Measurements from ENCODE around the gene PARK7. TPM values are rescaled to one million over a fixed set of nuclear protein-coding genes. Genes with fewer than 3 reads are reported as not detected.
"Not testable (repeated sequence)": the region's sequence is repeated elsewhere in the genome, so short reads cannot be mapped to it uniquely, and the experiment has no call there.

Gene PARK7
- total RNA-seq = 100 to 1,000 TPM; 305 to 482 (median 382) TPM

GRCh38 chr1:7961216-7962013, at the start of gene PARK7:
Gene PARK7 (plus strand): TSS chr1:7961711. CDS start chr1:7962786, 1,075 bp downstream.
- peaks cover 5 to 14% of the 10 kb centered on the region in 2 donors for H3K4me1 ChIP-seq (replicated peaks in 1 of 2)
- ATAC-seq (replicated peaks in 6 of 8) = peak; percentile 93 to 97 (median 96)
- in situ Hi-C loops (cut with MboI; ENCODE audit: low pct_unique_long_range_greater_than_20kb in 2 of 9, low sequenced_read_pairs in 9 of 9, unreplicated experiment in 9 of 9) = no loop called here
- 0 to 17% (median 1%) methylated on average over 1 to 30 of the region's 81 CpGs; no CpG with 5 or more reads in 3 of the 10 experiments for WGBS, 10 experiments
- H3K4me3 ChIP-seq = peak within 1 kb of the TSS; percentile 65 to 81 (median 72)
- peak within 1 kb of the TSS; percentile 81 to 84 for H3K27ac ChIP-seq

DNA sequence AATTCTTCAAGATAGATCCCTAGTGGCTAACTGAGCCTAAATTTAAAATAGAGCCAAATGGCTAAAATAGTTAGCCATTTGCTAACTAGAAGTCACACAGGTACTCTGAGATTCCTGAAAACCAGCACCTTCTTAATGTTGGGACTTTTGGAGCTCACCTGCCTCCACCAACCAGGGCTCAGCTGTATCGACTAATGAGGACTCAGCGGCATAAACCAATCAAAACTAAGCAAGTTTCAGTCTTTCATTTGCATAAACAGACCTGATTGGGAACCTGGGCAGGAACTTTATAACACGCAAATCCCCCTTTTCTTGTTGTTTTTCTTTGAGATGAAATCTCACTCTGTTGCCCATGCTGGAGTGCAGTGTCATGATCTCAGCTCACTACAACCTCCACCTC, 49.4 kb upstream of the PARK7 start:
- no peak for ATAC-seq (replicated peaks in 6 of 8)
- 43 to 100% (median 91%) methylated on average over 1 to 3 of the region's 3 CpGs for WGBS, 10 experiments
- Histone ChIP-seq H3K4me1 (replicated peaks in 1 of 2) (no peaks in the 10 kb centered on the region), H3K27ac (no peak overlapping the region), H3K4me3 (no peak overlapping the region)
- in situ Hi-C loops (cut with MboI; ENCODE audit: low pct_unique_long_range_greater_than_20kb in 2 of 9, low sequenced_read_pairs in 9 of 9, unreplicated experiment in 9 of 9) = loop anchor here in 6 of 9 experiments (25.0 kb wide), 3 partner anchors 100 to 250 kb away; no protein-coding TSS in a partner anchor

GRCh38 chr1:7912743-7913557, 48.6 kb upstream of the PARK7 start:
- in situ Hi-C loops (cut with MboI; ENCODE audit: low pct_unique_long_range_greater_than_20kb in 2 of 9, low sequenced_read_pairs in 9 of 9, unreplicated experiment in 9 of 9) = loop anchor here in 6 of 9 experiments (25.0 kb wide), 3 partner anchors 101 to 251 kb away; no protein-coding TSS in a partner anchor
- no peak overlapping the region for H3K4me3 ChIP-seq
- 50 to 89% (median 65%) methylated on average over 2 to 18 of the region's 18 CpGs for WGBS, 10 experiments
- ATAC-seq (replicated peaks in 6 of 8) = peak in 2 of 8 experiments; percentile 52 to 90
- H3K4me1 ChIP-seq (replicated peaks in 1 of 2) = no peaks in the 10 kb centered on the region
- no peak overlapping the region for H3K27ac ChIP-seq

GRCh38 chr1:7915826-7916500, 45.5 kb upstream of the PARK7 start:
- no peak for ATAC-seq (replicated peaks in 6 of 8)
- H3K4me3 ChIP-seq = no peak overlapping the region
- 43 to 84% (median 72%) methylated on average over 1 to 5 of the region's 5 CpGs for WGBS, 10 experiments
- H3K4me1 ChIP-seq (replicated peaks in 1 of 2) = no peaks in the 10 kb centered on the region
- no peak overlapping the region for H3K27ac ChIP-seq
- in situ Hi-C loops (cut with MboI; ENCODE audit: low pct_unique_long_range_greater_than_20kb in 2 of 9, low sequenced_read_pairs in 9 of 9, unreplicated experiment in 9 of 9) = loop anchor here in 6 of 9 experiments (25.0 kb wide), 3 partner anchors 104 to 254 kb away; no protein-coding TSS in a partner anchor

GRCh38 chr1:7916501-7916830, 45.0 kb upstream of the PARK7 start:
- WGBS, 10 experiments = 83 to 100% (median 96%) methylated on average over 1 to 2 of the region's 2 CpGs
- no peak overlapping the region for H3K4me3 ChIP-seq
- in situ Hi-C loops (cut with MboI; ENCODE audit: low pct_unique_long_range_greater_than_20kb in 2 of 9, low sequenced_read_pairs in 9 of 9, unreplicated experiment in 9 of 9) = loop anchor here in 6 of 9 experiments (25.0 kb wide), 3 partner anchors 104 to 254 kb away; no protein-coding TSS in a partner anchor
- no peak for ATAC-seq (replicated peaks in 6 of 8)
- no peak overlapping the region for H3K27ac ChIP-seq
- no peaks in the 10 kb centered on the region for H3K4me1 ChIP-seq (replicated peaks in 1 of 2)

- ATAC-seq (replicated peaks in 6 of 8) = not testable (repeated sequence)
These were observed 43.5 kb upstream of the PARK7 start for GRCh38 chr1:7917971-7918370.

GRCh38 chr1:7919880-7920279, 41.6 kb upstream of the PARK7 start:
- Histone ChIP-seq H3K4me3 (no peak overlapping the region), H3K4me1 (replicated peaks in 1 of 2) (no peaks in the 10 kb centered on the region), H3K27ac (no peak overlapping the region)
- in situ Hi-C loops (cut with MboI; ENCODE audit: low pct_unique_long_range_greater_than_20kb in 2 of 9, low sequenced_read_pairs in 9 of 9, unreplicated experiment in 9 of 9) = loop anchor here in 6 of 9 experiments (25.0 kb wide), 3 partner anchors 108 to 258 kb away; no protein-coding TSS in a partner anchor
- no peak for ATAC-seq (replicated peaks in 6 of 8)
- 8 to 100% (median 81%) methylated on average over 1 to 5 of the region's 5 CpGs for WGBS, 10 experiments

More at GRCh38 chr1:7917971-7918370, 43.5 kb upstream of the PARK7 start:
- not testable (repeated sequence) for H3K4me1 ChIP-seq (replicated peaks in 1 of 2); H3K27ac ChIP-seq; H3K4me3 ChIP-seq
- WGBS, 10 experiments = 40 to 100% (median 80%) methylated on average over 1 to 5 of the region's 5 CpGs; no CpG with 5 or more reads in 1 of the 10 experiments
- in situ Hi-C loops (cut with MboI; ENCODE audit: low pct_unique_long_range_greater_than_20kb in 2 of 9, low sequenced_read_pairs in 9 of 9, unreplicated experiment in 9 of 9) = loop anchor here in 6 of 9 experiments (25.0 kb wide), 3 partner anchors 106 to 256 kb away; no protein-coding TSS in a partner anchor

GRCh38 chr1:7921796-7922195, 39.7 kb upstream of the PARK7 start:
- no peak overlapping the region for H3K4me3 ChIP-seq
- H3K27ac ChIP-seq = no peak overlapping the region
- H3K4me1 ChIP-seq (replicated peaks in 1 of 2) = no peaks in the 10 kb centered on the region
- no peak for ATAC-seq (replicated peaks in 6 of 8)
- in situ Hi-C loops (cut with MboI; ENCODE audit: low pct_unique_long_range_greater_than_20kb in 2 of 9, low sequenced_read_pairs in 9 of 9, unreplicated experiment in 9 of 9) = loop anchor here in 6 of 9 experiments (25.0 kb wide), 3 partner anchors 109 to 259 kb away; no protein-coding TSS in a partner anchor
- WGBS, 10 experiments = 43 to 96% (median 88%) methylated on average over 3 to 7 of the region's 7 CpGs; no CpG with 5 or more reads in 1 of the 10 experiments

DNA sequence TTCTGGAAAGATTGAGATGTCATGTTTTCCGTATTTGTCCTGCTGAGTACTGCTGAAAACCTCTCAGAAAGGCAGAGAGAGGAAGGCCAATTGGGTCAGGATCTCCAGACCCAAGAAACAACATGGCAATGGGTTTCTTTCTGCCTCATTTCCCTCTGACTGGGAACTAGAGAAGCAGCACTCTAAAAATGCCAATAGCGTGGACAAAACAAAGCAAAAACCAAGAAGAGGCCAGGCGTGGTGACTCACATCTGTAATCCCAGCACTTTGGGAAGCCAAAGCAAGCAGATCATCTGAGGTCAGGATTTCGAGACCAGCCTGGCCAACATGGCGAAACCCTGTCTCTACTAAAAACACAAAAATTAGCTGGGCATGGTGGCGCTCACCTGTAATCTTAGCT, 39.2 kb upstream of the PARK7 start:
- Histone ChIP-seq H3K4me1 (replicated peaks in 1 of 2) (no peaks in the 10 kb centered on the region), H3K4me3 (no peak overlapping the region), H3K27ac (no peak overlapping the region)
- no peak for ATAC-seq (replicated peaks in 6 of 8)
- 37 to 100% (median 78%) methylated on average over 1 to 6 of the region's 6 CpGs; no CpG with 5 or more reads in 1 of the 10 experiments for WGBS, 10 experiments
- in situ Hi-C loops (cut with MboI; ENCODE audit: low pct_unique_long_range_greater_than_20kb in 2 of 9, low sequenced_read_pairs in 9 of 9, unreplicated experiment in 9 of 9) = loop anchor here in 6 of 9 experiments (25.0 kb wide), 3 partner anchors 110 to 260 kb away; no protein-coding TSS in a partner anchor

GRCh38 chr1:7927061-7927460, 34.5 kb upstream of the PARK7 start:
- H3K4me3 ChIP-seq; in situ Hi-C loops (cut with MboI; ENCODE audit: low pct_unique_long_range_greater_than_20kb in 2 of 9, low sequenced_read_pairs in 9 of 9, unreplicated experiment in 9 of 9): not testable (repeated sequence)

DNA sequence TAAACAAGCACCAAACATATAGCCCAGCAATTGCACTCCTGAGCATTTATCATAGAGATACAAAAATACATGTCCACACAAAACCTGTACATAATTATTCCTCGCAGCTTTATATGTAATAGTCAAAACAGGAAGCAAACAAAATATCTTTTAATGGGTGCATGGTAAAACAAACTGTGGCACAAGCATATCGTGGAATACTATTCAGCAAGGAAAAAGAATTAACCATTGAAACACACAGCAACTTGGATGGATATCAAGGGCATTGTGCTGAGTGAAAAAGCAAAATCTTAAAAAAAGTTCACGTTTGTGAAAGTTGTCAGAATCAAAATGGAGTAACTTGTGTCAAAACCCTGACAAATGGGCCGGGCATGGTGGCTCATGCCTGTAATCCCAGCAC, 33.3 kb upstream of the PARK7 start:
- Histone ChIP-seq H3K27ac (no peak overlapping the region), H3K4me3 (no peak overlapping the region), H3K4me1 (replicated peaks in 1 of 2) (no peaks in the 10 kb centered on the region)
- in situ Hi-C loops (cut with MboI; ENCODE audit: low pct_unique_long_range_greater_than_20kb in 2 of 9, low sequenced_read_pairs in 9 of 9, unreplicated experiment in 9 of 9) = no loop called here
- 50 to 95% (median 87%) methylated on average over 2 to 4 of the region's 4 CpGs for WGBS, 10 experiments
- no peak for ATAC-seq (replicated peaks in 6 of 8)

More at GRCh38 chr1:7927061-7927460, 34.5 kb upstream of the PARK7 start:
- H3K4me1 ChIP-seq (replicated peaks in 1 of 2); H3K27ac ChIP-seq; ATAC-seq (replicated peaks in 6 of 8): not testable (repeated sequence)
- WGBS, 10 experiments = 0 to 89% (median 74%) methylated on average over 1 to 8 of the region's 8 CpGs; no CpG with 5 or more reads in 4 of the 10 experiments

DNA sequence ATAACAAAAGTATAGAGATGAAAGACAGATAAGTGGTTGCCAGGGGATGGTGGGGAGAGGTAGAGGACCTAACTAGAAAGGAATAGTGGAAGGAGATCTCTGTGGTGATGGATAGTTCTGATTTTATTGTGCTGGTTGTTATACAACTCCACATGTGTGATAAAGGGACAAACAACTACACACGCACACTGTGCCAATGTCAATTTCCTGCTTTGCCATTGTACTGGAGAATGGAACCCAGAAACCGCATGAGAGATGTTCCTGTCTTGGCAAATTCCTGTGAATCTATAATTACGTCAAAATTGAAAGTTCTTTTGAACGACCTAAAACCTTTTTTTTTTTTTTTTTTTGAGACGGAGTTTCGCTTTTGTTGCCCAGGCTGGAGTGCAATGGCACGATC, 31.9 kb upstream of the PARK7 start:
- ATAC-seq (replicated peaks in 6 of 8) = no peak

More for the DNA sequence above, 31.9 kb upstream of the PARK7 start:
- no peak overlapping the region for H3K27ac ChIP-seq
- H3K4me3 ChIP-seq = no peak overlapping the region
- 52 to 95% (median 75%) methylated on average over 1 to 7 of the region's 7 CpGs; no CpG with 5 or more reads in 1 of the 10 experiments for WGBS, 10 experiments
- in situ Hi-C loops (cut with MboI; ENCODE audit: low pct_unique_long_range_greater_than_20kb in 2 of 9, low sequenced_read_pairs in 9 of 9, unreplicated experiment in 9 of 9) = no loop called here
- H3K4me1 ChIP-seq (replicated peaks in 1 of 2) = no peaks in the 10 kb centered on the region

Data from motor neuron (in vitro differentiated cells).